IPS-NIHi7 (cell line): ENCODE results near the gene RGS14.
"Not testable (repeated sequence)": the region's sequence is repeated elsewhere in the genome, so short reads cannot be mapped to it uniquely, and the experiment has no call there.

Source experiments
- DNase-seq: peaks from one replicate; pipeline ENCODE4 v3.0.0; 2012; ENCODE audit warnings: mixed read lengths; ENCODE audit errors: extremely low spot score

Gene RGS14

DNA sequence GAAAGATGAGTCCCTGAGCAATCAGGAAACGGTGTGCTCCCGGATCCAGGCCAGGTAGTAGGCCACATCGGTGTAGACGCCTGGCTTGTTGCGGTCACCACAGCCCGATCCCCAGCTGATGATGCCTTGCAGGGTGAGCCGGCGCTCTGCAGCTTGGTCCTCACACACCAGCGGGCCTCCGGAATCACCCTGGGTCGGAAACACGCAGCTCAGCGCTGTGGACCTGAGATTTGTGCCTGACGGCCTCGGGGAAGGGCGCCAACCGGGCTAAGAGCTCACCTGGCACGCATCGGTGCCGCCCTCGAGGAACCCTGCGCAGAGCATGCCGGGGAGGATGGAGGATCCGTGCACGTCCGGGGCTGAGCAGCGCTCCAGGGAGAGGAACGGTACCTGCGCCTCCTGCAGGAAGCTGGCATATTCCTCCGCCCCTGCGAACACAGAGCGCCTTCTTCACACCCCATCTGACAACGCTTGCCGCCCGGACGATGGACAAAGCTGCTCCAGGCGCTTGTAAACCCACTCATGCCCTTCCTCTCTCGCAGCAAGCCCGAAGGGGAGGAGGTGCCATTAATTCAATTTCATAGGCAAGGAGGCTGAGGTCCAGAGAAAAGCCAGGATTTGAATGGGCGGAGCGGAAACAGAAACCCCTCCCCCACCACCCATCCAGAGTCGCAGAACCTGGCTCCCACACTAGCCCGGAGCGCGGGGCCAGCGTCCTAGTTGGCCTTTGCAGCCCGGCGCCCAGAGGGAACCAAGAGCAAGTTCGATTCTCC, 44.7 kb downstream of the RGS14 start:
- DNase-seq, result peak; percentile 92

DNA sequence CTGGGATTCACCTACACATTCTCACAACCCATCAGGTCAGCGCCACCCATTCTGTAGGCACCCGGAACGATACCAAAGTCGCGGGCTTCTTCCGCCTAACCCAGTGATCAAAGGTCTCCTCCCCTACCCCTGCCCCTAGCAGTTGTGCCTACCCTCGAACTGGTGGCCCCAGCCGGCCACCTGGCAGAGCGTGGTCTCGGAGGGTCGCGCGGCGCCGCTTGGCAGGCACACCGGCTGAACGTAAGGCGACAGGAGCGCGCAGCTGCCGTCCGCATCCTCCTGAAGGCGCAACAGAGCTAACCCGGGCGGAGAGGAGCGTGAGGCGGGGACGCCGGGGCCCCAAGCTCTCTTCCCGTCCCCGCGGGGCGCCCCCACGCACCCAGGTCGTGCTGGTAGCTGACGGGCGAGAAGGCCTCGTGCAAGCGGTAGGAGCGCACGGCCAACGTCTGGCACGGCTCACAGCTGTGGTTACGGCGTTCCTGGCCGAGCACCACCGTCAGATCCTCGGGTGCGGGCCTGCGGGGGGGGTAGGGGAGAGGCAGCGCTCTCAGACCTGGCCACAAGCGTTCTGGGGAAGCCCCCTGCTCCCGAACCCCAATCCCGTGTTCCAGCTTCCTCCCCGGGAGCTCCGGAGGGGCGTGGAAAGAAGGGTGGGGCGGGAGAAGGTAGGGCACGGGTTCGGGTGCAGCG, 45.5 kb downstream of the RGS14 start:
- no peak for DNase-seq

DNA sequence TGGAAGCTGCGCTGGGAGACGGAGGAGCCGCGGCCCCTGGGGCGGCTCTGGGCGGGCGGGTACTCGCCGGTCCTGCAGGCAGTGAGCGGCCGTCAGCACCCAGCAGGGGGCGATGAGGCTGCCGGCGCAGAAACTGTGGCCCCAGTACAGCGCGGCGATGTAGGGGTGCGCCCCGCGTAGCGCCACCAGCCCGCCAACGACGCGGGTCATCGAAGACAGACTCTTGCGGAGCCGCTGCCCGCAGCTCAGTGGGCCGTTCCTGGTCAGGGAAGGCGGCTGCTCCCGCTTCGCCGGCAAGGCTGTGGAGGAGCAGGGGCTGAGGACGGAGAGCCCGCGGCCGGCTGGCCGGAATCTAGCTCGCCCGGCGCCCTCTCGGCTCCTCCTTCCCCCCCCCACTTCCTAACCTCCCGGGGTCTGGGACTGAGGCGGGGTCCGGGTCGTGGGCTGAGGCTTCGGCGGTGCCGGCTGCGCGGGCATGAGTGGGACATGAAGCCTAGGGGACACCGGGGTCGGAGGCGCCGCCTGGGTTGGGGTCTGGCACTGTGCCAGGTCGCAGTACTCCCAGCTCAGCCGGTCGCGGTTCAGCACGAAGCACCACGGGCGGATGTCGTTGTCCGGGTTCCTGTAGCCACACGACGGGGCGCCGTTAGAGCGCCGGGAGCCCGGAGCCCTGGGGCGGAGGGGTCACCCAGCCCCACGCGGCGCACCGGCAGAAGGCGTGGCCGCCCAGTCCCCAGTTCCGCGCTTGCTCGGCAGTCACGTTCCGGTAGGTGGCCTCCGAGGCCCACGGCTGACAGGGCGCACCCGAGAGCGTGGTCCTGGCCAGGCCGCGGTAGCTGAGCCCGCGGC, 46.3 kb downstream of the RGS14 start:
- DNase-seq, result peak; percentile 73

DNA sequence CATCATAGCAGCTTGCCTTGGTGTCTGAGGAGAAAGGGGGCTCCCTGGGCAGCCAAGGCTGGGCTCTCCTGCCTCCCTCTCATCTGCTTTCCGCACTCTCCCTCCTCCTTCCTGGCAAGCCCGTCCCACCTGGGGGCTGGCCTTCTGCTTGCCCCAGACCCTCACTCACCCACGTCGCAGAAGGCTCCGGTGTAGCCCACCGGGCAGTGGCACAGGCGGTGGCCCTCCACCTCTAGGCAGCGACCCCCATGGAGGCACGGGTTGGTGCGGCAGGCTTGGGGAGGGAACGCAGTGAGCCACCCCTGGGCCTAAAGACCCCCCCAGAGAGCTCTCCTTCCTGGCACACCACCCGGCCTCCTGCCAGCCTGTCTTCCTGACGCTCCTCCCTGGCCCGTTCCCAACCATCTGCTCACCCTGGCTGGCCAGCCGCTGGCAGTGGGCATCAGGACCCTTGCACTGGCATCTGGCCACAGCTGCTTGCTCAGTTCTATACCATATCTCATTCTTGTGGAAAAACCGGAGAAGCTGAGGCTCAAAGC, 47.0 kb downstream of the RGS14 start:
- no peak for DNase-seq

GRCh38 chr5:177405312-177405711, 47.6 kb downstream of the RGS14 start:
- DNase-seq, result no peak

GRCh38 chr5:177405805-177406204, 48.1 kb downstream of the RGS14 start:
- DNase-seq, result no peak

- no peak for DNase-seq
Measured at GRCh38 chr5:177409043-177409801, 51.5 kb downstream of the RGS14 start, which contains the start of gene F12. TSS of gene F12 (minus strand) at chr5:177409564. CDS start at chr5:177409527, 37 bp downstream.

- no peak for DNase-seq
Measured at GRCh38 chr5:177410575-177410974, 52.9 kb downstream of the RGS14 start.

- DNase-seq, result no peak
Measured at GRCh38 chr5:177412603-177413233, 55.0 kb downstream of the RGS14 start.

- no peak for DNase-seq
Measured at GRCh38 chr5:177414481-177414880, 56.8 kb downstream of the RGS14 start.

GRCh38 chr5:177417081-177417480, 59.4 kb downstream of the RGS14 start:
- not testable (repeated sequence) for DNase-seq

DNA sequence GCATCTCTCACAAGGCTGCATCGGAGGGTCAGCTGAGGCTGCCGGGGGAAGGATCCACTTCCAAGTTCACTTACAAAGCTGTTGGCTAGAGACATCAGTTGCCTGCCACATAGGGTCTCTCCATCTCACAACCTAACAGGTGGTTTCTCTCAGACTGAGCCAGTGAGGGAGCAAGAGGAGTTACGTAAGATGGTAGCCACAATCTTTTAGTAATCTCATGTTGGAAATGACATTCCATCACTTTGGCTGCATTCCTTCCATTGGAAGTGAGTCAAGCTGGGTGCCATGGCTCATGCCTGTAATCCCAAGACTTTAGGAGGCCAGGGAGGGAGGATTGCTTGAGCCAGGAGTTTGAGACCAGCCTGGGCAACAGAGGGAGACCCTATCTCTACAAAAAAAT, 61.3 kb downstream of the RGS14 start:
- DNase-seq, result no peak

DNA sequence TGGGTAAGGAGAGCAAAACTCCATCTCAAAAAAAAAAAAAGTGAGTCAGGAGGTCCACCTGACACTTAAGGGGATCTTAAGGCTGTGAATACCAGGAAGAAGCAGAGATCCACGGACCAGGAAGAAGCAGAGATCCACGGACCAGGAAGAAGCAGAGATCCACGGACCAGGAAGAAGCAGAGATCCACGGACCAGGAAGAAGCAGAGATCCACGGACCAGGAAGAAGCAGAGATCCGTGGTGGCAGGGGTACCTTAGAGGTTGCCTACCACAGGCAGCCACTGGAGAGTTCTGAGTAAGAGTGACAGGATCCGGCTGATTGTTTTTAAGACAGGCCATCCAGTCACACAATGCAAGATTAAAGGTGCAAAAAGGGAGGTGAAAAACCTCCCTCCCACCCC, 62.7 kb downstream of the RGS14 start:
- DNase-seq, result not testable (repeated sequence)

GRCh38 chr5:177421062-177421798, 63.5 kb downstream of the RGS14 start:
- no peak for DNase-seq
